ENCODE results near the gene ASXL2. TPM values are rescaled to one million over a fixed set of nuclear protein-coding genes. Genes with fewer than 3 reads are reported as not detected.

The ASXL2 gene
- total RNA-seq, 4 donors from 2014 or later, result 15.4 to 19.7 (median 17.6) TPM

DNA sequence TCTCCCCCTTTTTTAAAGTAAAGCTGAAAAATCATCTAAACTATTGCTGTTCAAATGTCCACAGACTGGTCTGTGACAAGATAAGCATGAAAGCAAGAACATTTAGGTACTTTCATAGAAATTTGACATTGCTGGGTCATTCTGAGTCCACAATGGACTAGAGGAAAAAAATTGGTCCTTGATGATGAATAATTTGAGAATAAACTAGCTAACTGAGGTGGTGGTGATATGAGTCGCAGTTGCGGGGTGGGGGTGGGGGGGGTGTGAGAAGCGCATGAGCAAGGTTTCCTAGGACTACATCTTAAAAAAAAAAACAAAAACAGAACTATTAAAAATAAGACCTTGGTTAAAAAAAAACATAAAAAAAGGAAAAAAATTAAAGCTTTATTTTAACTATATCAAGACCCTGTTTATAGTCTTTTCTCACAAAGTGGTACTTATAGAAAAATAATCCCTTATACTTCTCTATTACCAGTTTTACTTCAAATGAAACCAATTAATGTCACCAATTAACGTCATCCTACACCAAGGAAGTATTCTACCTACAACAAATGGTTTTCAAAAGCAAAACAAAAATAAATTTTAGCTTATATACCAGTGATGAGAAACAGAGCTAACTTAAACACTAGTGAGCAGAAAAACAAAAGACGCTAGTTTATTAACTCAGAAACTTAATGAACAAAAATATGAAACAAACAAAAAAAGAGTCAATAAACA is 88.1 kb downstream of the ASXL2 start:
- ATAC-seq (ENCODE audit: low FRiP score) (no peak), DNase-seq (ENCODE audit: low spot score) (no peak)
- TF ChIP-seq, protein P1, sequence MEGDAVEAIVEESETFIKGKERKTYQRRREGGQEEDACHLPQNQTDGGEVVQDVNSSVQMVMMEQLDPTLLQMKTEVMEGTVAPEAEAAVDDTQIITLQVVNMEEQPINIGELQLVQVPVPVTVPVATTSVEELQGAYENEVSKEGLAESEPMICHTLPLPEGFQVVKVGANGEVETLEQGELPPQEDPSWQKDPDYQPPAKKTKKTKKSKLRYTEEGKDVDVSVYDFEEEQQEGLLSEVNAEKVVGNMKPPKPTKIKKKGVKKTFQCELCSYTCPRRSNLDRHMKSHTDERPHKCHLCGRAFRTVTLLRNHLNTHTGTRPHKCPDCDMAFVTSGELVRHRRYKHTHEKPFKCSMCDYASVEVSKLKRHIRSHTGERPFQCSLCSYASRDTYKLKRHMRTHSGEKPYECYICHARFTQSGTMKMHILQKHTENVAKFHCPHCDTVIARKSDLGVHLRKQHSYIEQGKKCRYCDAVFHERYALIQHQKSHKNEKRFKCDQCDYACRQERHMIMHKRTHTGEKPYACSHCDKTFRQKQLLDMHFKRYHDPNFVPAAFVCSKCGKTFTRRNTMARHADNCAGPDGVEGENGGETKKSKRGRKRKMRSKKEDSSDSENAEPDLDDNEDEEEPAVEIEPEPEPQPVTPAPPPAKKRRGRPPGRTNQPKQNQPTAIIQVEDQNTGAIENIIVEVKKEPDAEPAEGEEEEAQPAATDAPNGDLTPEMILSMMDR (IDR thresholded peaks at IDR 0.05), result no peak

DNA sequence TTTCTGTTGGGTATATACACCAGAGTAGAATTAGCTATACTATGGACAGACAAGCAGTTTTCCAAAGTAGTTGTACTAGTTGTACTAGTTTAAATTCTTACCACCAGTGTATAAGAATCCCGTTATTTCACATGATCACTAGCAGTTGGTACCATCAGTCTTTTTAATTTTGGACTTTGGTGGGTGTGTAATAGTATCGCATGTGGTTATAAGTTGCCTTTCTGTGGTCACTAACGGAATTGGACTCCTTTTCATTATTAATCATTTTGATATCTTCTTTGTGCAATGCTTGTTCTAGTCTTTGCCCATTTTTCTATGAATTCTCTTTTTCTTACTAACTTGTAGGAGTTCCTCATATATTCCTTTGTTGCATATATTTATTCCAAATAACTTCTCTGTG is 89.8 kb downstream of the ASXL2 start:
- TF ChIP-seq, protein P1 (IDR thresholded peaks at IDR 0.05), result no peak
- DNase-seq (ENCODE audit: low spot score) (no peak), ATAC-seq (ENCODE audit: low FRiP score) (no peak)

DNA sequence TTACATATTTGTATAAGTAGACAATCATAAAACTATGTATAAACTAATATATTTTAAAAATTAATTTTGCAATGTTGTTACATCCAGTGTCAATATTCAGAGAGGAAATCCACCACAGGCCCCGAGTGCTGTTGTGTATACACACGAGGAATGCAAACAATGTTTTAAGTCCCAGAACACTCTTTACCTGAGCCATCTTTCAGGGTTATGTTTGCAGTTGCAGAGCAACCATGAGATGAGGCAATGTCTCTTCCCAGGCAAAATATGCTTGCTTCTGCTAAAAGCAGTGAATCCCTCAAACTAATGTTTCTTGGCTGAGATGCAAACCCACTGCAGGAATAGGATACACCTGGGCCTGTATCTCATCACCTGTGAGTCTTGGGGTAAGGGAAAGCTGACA is 91.3 kb downstream of the ASXL2 start:
- TF ChIP-seq, protein P1 (IDR thresholded peaks at IDR 0.05), result no peak
- DNase-seq (ENCODE audit: low spot score) (no peak), ATAC-seq (ENCODE audit: low FRiP score) (no peak)

DNA sequence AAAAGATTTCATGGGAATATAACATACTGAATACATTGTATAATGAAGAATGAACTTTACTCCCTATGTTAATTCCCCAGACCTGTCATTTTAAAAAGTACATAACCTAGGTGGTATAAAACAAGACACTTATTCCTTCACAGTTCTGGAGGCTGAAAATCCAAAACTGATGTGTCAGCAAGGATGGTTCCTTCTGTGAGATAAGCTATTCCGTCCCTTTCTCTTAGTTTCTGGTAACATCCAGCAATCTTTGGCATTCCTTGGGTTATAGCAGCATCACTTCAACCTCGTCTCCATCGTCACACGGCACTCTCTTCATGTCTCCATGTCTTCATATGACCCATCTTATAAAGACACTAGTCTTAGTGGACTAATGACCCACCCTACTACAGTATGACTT is 93.9 kb downstream of the ASXL2 start:
- TF ChIP-seq, protein P1 (IDR thresholded peaks at IDR 0.05), result no peak
- ATAC-seq (ENCODE audit: low FRiP score) (no peak), DNase-seq (ENCODE audit: low spot score) (no peak)

DNA sequence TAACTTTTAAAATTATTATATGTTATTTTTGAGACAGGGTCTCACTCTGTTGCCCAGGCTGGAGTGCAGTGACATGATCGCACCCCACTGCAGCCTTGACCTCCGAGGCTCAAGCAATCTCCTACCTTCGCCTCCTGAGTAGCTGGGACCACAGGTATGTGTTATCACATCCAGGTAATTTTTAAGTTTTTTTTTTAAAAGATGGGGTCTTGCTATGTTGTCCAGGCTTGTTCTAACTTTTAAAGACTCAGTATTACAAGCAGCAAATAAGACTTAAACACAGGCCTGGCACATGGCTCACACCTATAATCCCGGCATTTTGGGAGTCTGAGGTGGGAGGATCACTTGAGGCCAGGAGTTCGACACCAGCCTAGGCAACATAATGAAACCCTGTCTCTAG is 101.2 kb downstream of the ASXL2 start:
- ATAC-seq (ENCODE audit: low FRiP score) (no peak), DNase-seq (ENCODE audit: low spot score) (no peak)
- TF ChIP-seq, protein P1 (IDR thresholded peaks at IDR 0.05), result no peak

DNA sequence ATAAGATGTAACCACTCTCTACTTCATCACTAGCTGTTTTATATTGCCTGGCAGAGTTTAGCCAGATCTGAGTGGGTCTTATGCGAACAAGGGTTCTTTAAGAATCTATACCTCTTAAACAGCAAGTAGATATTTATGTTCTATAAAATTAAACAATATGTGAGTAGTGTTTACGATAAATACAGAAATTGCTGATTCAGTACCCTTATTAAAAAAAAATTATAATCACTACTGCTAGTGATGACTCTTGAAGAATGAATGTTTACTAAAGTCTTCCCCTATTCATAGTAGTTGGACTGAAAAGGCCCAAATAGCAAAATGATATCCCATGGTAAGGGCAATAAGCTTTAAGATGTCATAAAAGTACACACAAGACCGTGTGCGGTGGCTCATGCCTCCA is 106.2 kb downstream of the ASXL2 start:
- TF ChIP-seq, protein P1 (IDR thresholded peaks at IDR 0.05), result no peak
- ATAC-seq (ENCODE audit: low FRiP score), result no peak
- no peak for DNase-seq (ENCODE audit: low spot score)

DNA sequence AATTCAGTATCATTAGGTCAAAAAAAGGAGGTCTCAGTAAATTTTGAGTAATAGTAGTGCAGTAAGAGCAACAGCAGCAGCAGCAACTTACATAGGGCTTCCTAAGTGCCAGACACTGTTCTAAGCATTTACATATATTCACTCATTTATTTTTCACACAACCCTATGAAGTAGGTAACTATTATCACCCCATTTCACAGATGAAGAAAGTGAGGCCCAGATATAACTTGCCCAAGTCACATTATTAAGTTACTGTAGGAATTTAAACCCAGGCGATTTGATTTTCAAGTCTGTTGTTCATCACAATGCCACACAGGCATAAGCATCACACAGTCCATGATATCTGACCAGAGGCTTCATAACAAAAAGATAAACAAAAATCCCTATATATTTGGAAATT is 114.7 kb downstream of the ASXL2 start:
- TF ChIP-seq, protein P1 (IDR thresholded peaks at IDR 0.05), result no peak
- ATAC-seq (ENCODE audit: low FRiP score) (no peak), DNase-seq (ENCODE audit: low spot score) (no peak)

Measured in omental fat pad (tissue), 4 donors.